GOT3 (cell line): ENCODE data around the gene STMND1.

Experiments
- DNase-seq: peaks from one replicate; lab custom pipeline; 2025; ENCODE audit warnings: mixed read lengths; lab: John Stamatoyannopoulos, UW

STMND1 gene

GRCh38 chr6:17161076-17161475 is 59.2 kb downstream of the STMND1 start:
- no peak for DNase-seq

GRCh38 chr6:17165383-17165782 is 63.5 kb downstream of the STMND1 start:
- no peak for DNase-seq

GRCh38 chr6:17167327-17167979 is 65.6 kb downstream of the STMND1 start:
- DNase-seq, result no peak

- no peak for DNase-seq
Observed at GRCh38 chr6:17169291-17169690, 67.4 kb downstream of the STMND1 start.

GRCh38 chr6:17169711-17170110 is 67.9 kb downstream of the STMND1 start:
- DNase-seq, result no peak

- no peak for DNase-seq
Observed at GRCh38 chr6:17172836-17173470, 71.1 kb downstream of the STMND1 start.

- no peak for DNase-seq
Observed at GRCh38 chr6:17178326-17178725, 76.5 kb downstream of the STMND1 start.

GRCh38 chr6:17178754-17179529 is 77.1 kb downstream of the STMND1 start:
- DNase-seq, result no peak

- no peak for DNase-seq
Observed at GRCh38 chr6:17179530-17180073, 77.8 kb downstream of the STMND1 start.
